Measurements from ENCODE around the gene PPP1R3C. TPM values are rescaled to one million over a fixed set of nuclear protein-coding genes. Genes with fewer than 3 reads are reported as not detected.

PPP1R3C gene
- total and polyA plus RNA-seq, 2 of the 4 experiments (the other 2 are of a cell fraction) = 17.4 to 62.9 TPM

DNA sequence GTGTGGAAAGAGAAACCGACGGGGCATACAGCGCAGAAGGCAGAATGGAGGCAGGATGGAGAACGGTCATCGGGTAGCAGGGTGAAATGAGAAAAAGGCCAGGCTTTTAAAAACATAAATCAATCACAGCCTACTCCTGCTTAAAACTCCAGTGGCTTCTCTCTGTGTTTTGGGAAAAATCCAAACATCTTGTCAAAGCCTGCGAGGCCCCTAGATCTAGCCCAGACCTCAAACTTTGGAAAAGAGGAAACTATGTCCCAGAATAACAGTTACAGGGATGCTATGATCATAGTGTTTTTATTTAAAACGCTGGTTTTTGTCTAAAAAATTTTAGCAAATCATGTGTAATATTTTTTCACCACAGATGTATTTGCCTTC is 41.1 kb downstream of the PPP1R3C start:
- ChIA-PET POLR2A (ENCODE audit: unreplicated experiment) (interaction anchor here (0.7 kb wide), 1 partner anchor 27 kb away, joined by 7 read pairs; no protein-coding TSS in a partner anchor), CTCF (no interaction called here)
- intact Hi-C loops (cut with micrococcal nuclease) = loop anchor here (1.0 to 2.0 kb wide), 2 partner anchors 21 to 42 kb away; partner anchors contain the start of gene PPP1R3C

More for the DNA sequence above, 41.1 kb downstream of the PPP1R3C start:
- H2AFZ ChIP-seq (replicated peaks; ENCODE audit: low read length, poor library complexity) = peak overlapping the region; percentile 89
- H4K91ac ChIP-seq (ENCODE audit: insufficient read depth, low read depth, low read length) = peak overlapping the region; percentile 97
- peak overlapping the region; percentile 85 for H3K23ac ChIP-seq (ENCODE audit: low read depth, low read length)
- dilution Hi-C loops (cut with HindIII; ENCODE audit: low sequenced_read_pairs, unreplicated experiment) = no loop called here
- TF ChIP-seq CEBPB (IDR thresholded peaks at IDR 0.05; ENCODE audit: low read depth, low read length) (no peak), BHLHE40 (IDR thresholded peaks at IDR 0.05; ENCODE audit: low read depth, low read length) (no peak), RAD21 (IDR thresholded peaks at IDR 0.05; ENCODE audit: low read length) (no peak), POLR2A (IDR thresholded peaks at IDR 0.05; ENCODE audit: low read depth, low read length) (no peak), CTCF (conservative IDR thresholded peaks at IDR 0.05; ENCODE audit: low read depth, low read length) (no peak), SMC3 (IDR thresholded peaks at IDR 0.05; ENCODE audit: low read depth, low read length) (no peak), MAFK (IDR thresholded peaks at IDR 0.05; ENCODE audit: low read depth, low read length) (no peak)
- H3K79me1 ChIP-seq (ENCODE audit: low read depth in 1 of 2, low read length in 2 of 2) = no peaks in the 10 kb centered on the region
- H2AK5ac ChIP-seq (ENCODE audit: low read depth, low read length) = peak overlapping the region; percentile 88
- peak overlapping the region; percentile 38 for H3K4me2 ChIP-seq (ENCODE audit: low read depth, low read length)
- H4K5ac ChIP-seq (ENCODE audit: low read depth, low read length) = peak overlapping the region; percentile 93
- peak overlapping the region; percentile 43 for H3K9ac ChIP-seq (ENCODE audit: low read depth, low read length)
- H3K9me3 ChIP-seq (ENCODE audit: control insufficient read depth, insufficient read depth, low read length) = no peaks in the 10 kb centered on the region
- peaks cover 28% of the 10 kb centered on the region for H3K9me1 ChIP-seq (ENCODE audit: insufficient read depth, low read length)
- H3K4me1 ChIP-seq (ENCODE audit: control insufficient read depth, insufficient read depth, low read length) = peaks cover 39% of the 10 kb centered on the region
- H3K27me3 ChIP-seq (ENCODE audit: control insufficient read depth, insufficient read depth, low read length) = no peaks in the 10 kb centered on the region
- no TSS peak for BruUV-seq (replicated peaks)
- in situ Hi-C loops (cut with MboI; ENCODE audit: low sequenced_read_pairs) = no loop called here
- peak overlapping the region; percentile 91; the same call in 2 of the 3 replicates for H2BK15ac ChIP-seq (ENCODE audit: low read depth, low read length)
- peak overlapping the region; percentile 80 for H3K18ac ChIP-seq (ENCODE audit: low read depth, low read length)
- H4K8ac ChIP-seq (ENCODE audit: low read depth in 2 of 2, low read length in 2 of 2) = peak overlapping the region; percentile 57 to 95
- peak overlapping the region; percentile 92 for H3K27ac ChIP-seq (ENCODE audit: insufficient read depth, low read length)
- H2BK120ac ChIP-seq (ENCODE audit: low read depth, low read length) = peak overlapping the region; percentile 97
- H3K36me3 ChIP-seq (ENCODE audit: control insufficient read depth, insufficient read depth, low read length) = no peaks in the 10 kb centered on the region
- H3K56ac ChIP-seq (ENCODE audit: extremely low read depth, insufficient read depth, low read length) = peak overlapping the region; percentile 76; the same call in 1 of the 2 replicates
- no CpG with 5 or more reads among the region's 7 CpGs for WGBS, 2 experiments (ENCODE audit: extremely low coverage in 2 of 2, insufficient read length in 1 of 2)
- H2AK9ac ChIP-seq (replicated peaks; ENCODE audit: low read depth, low read length, poor library complexity) = peak overlapping the region; percentile 21
- DNase-seq (no peak), ATAC-seq (ENCODE audit: low read depth) (no peak)
- peak overlapping the region; percentile 94 for H2BK5ac ChIP-seq (ENCODE audit: low read depth, low read length, poor library complexity, severe bottlenecking)
- peak overlapping the region; percentile 98 for H2BK20ac ChIP-seq (ENCODE audit: low read depth, low read length)
- H3K4ac ChIP-seq (ENCODE audit: low read depth, low read length) = peak overlapping the region; percentile 95
- no peak overlapping the region for H3K4me3 ChIP-seq (ENCODE audit: insufficient read depth, low read depth, low read length)
- H4K20me1 ChIP-seq (ENCODE audit: insufficient read depth, low read length) = peaks cover 3% of the 10 kb centered on the region; the same call in 1 of the 2 replicates
- peak overlapping the region; percentile 91 for H3K14ac ChIP-seq (replicated peaks; ENCODE audit: low read depth, low read length)
